Left cardiac atrium (tissue), 4 donors: Measurements from ENCODE around the gene SHTN1. TPM values are rescaled to one million over a fixed set of nuclear protein-coding genes. Genes with fewer than 3 reads are reported as not detected.
A peak's percentile ranks its signal among the peaks of the same experiment; 100 is the strongest.

Experiments
- ATAC-seq, 2 donors: fragments of 200-7000 bp; cut with Tn5 transposase; one replicate each; pipeline ENCODE4 v1.9.1; 2020; ENCODE audit warnings: mild to moderate bottlenecking in 2 of 2, moderate library complexity in 2 of 2
- DNase-seq: peaks from one replicate; pipeline ENCODE4 v3.0.0-alpha.2; 2020
- intact Hi-C, 2 donors: fragments of 100-400 bp; cut with DNase I; formaldehyde crosslinking; loops; one replicate each; pipeline versions ENCODE4 v1.14.1 to v1.15.1; 2022 to 2023
- total RNA-seq, 2 donors: library from RNA; stranded (reverse); fragmentation: NEBNext Ultra II Directional; extraction: Animal tissue kit (Norgen Biotek cat#: 25700); gene quantifications; one replicate each; pipeline ENCODE4 v1.2.1, GENCODE V29; 2021
- donor health status: DM: no; HTN: yes; CAD: no.
- donor health status: DM: no; HTN: yes; CAD: no; lungs with severe emphysema.
- donor health status: DM: yes; HTN: yes; CAD: no.
- donor health status: Dilated cardiomyopathy.

Gene SHTN1
- total RNA-seq, 2 donors from 2014 or later, result 7.0 to 10.7 TPM

- ATAC-seq, result peak in 1 of 2 donors; percentile 41
- DNase-seq, result no peak
- intact Hi-C loops, result no loop called here
These were observed 154.9 kb downstream of the SHTN1 start for GRCh38 chr10:116850058-116850611.

- peak; percentile 82 for DNase-seq
- intact Hi-C loops, result no loop called here
- ATAC-seq, result peak; percentile 93 to 95
These were observed 155.5 kb downstream of the SHTN1 start, which contains the start of gene ENO4 for GRCh38 chr10:116849248-116850057. Gene ENO4 (plus strand): TSS chr10:116849499. CDS start chr10:116849567, 68 bp downstream.

- ATAC-seq, result peak; percentile 20 to 40
- intact Hi-C loops, result no loop called here
- DNase-seq, result no peak
These were observed 156.1 kb downstream of the SHTN1 start for GRCh38 chr10:116848944-116849247.

- DNase-seq (no peak), ATAC-seq (no peak)
- intact Hi-C loops, result no loop called here
These were observed 156.7 kb downstream of the SHTN1 start for GRCh38 chr10:116848032-116848943.

DNA sequence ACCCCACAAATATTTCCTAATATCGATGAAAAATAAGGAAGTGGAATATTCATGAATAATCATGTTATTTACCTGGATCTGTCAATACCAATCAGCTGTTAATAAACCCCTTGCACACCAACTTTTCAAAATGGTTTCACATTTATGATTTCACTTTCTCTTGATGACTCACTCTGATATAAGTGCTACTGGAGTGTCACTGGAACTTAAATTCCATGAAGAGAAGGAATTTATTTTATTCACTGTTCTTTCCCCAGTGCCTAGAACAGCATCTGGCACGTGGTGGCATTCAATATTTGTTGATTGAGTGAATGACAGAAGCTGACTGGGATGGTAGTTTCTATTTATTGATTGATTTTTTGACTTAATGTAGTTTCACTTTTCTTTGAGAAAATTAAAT is 159.2 kb downstream of the SHTN1 start:
- intact Hi-C loops, result no loop called here
- DNase-seq (no peak), ATAC-seq (no peak)

- intact Hi-C loops, result no loop called here
- ATAC-seq (no peak), DNase-seq (no peak)
These were observed 164.5 kb downstream of the SHTN1 start for GRCh38 chr10:116840389-116841075.

GRCh38 chr10:116838143-116838725 is 166.8 kb downstream of the SHTN1 start:
- intact Hi-C loops, result no loop called here
- ATAC-seq, result no peak

GRCh38 chr10:116836902-116837523 is 168.0 kb downstream of the SHTN1 start:
- intact Hi-C loops, result no loop called here
- DNase-seq (no peak), ATAC-seq (no peak)

More at GRCh38 chr10:116838143-116838725, 166.8 kb downstream of the SHTN1 start:
- no peak for DNase-seq

DNA sequence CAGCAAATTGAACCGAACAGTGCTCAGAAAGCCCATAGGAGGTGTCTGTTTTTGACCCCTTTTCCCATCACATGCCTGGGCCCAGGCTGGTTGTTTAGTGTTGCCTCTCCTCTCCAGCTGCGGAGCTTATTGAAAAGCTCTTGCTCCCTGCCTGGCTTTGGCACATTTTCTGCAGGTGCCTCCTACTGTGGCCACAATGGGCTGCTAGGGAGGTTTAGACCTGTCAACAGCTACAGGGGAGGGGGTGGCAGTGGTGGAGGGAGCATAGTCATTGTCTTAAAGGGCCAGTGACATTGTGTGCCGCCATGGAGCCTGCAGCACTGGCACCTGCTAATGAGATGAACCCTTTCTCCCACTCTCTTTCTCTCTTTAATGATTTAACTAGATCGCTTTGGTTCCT is 168.9 kb downstream of the SHTN1 start:
- intact Hi-C loops, result no loop called here
- no peak for DNase-seq
- peak; percentile 62 to 64 for ATAC-seq

DNA sequence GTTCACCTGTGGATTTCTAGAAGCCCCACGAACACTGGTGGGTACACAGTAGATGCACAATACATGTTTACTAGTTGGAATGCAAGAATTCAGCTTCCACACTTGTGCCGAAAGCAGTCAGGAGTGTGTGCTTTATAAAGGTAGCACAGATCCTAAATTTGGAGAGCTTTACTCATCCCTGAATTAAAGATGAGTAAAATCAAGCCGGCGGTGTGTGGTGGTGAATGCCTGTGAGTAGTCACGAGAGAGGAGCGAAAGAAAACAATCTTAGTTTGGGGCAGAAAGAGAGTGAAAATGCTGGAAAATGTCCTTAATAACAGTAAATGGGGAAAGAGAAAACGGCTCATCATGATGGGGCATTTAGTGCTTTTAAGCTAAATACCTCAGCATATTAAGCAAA is 169.3 kb downstream of the SHTN1 start:
- DNase-seq (no peak), ATAC-seq (no peak)
- intact Hi-C loops, result no loop called here

- peak in 1 of 2 donors; percentile 11 for ATAC-seq
- DNase-seq, result no peak
- intact Hi-C loops, result no loop called here
These were observed 170.7 kb downstream of the SHTN1 start for GRCh38 chr10:116833986-116834985.

DNA sequence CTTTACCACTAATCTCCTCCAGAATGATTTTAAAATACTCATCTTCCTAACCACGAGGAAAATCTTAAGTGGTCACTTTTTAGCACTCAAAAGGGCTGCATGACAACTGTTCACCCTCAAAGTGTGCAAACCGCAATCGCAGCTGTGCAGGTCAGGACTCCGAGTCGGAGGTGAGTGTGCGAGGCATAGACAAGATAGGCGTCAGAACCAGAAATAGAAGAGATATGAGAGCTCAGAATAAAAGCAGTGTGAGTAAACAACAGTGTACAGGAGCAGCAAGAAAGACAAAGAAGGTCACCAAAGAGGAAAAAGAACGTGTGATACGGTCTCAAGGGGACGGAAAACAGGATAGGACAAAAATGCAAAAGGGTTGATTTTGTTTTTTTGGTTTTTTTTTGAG is 173.2 kb downstream of the SHTN1 start:
- DNase-seq (no peak), ATAC-seq (peak; percentile 21 to 77)
- intact Hi-C loops, result no loop called here

Other genes with a start within 250 kb of the SHTN1 start
- under 1 TPM in 1 of 2 donors, not detected in 1; 0.34 TPM for gene ENO4, start 155.7 kb downstream of the SHTN1 start, total RNA-seq
- not detected for gene VAX1, start 133.1 kb upstream of the SHTN1 start, total RNA-seq
- not detected for gene KCNK18, start 192.3 kb upstream of the SHTN1 start, total RNA-seq
- under 1 TPM; 0.13 to 0.47 TPM for gene SLC18A2, start 235.9 kb upstream of the SHTN1 start, total RNA-seq